ENCODE data around the gene SIGLEC15. TPM values are rescaled to one million over a fixed set of nuclear protein-coding genes. Genes with fewer than 3 reads are reported as not detected.

Gene SIGLEC15
- total RNA-seq, 3 donors from 2014 or later: 0.16 to 0.17 TPM; not detected in 1

DNA sequence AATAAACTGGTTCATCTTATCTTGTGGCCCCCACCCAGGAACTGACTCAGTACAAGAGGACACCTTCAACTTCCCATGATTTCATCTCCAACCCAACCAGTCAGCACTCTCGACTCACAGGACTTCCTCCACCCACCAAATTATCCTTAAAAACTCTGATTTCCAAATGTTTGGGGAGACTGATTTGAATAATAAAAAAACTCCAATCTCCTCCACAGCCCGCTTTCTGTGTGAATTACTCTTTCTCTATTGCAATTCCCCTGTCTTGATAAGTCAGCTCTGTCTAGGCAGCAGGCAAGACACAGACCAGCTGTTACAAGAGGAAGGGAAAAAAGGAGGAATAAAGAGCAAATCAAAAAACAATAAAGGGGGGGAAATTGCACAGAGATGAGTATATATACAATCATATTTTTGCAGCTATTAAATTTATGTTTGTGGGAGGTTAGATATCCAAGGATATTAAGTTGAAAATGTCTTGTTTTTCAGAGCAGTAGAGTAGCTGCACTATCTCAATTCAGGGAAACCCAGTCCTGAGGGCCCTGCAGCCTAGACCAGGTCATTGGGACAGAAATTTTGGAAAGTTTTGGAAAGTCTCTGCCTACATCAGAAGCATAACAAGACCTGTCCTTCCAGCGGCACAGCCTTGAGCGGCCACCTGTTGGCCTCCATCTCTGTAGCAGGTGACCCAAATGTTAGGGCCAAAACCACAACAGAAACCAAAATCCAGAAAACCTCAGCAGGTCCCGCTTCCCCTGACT is 32.8 kb upstream of the SIGLEC15 start:
- no peak for DNase-seq
- H3K4me1 ChIP-seq (ENCODE audit: low read depth): no peaks in the 10 kb centered on the region
- no peak for ATAC-seq
- intact Hi-C loops (cut with DNase I, micrococcal nuclease): no loop called here
- H3K36me3 ChIP-seq (ENCODE audit: low read depth): no peaks in the 10 kb centered on the region
- no peak overlapping the region for H3K4me3 ChIP-seq
- TF ChIP-seq, protein P1, sequence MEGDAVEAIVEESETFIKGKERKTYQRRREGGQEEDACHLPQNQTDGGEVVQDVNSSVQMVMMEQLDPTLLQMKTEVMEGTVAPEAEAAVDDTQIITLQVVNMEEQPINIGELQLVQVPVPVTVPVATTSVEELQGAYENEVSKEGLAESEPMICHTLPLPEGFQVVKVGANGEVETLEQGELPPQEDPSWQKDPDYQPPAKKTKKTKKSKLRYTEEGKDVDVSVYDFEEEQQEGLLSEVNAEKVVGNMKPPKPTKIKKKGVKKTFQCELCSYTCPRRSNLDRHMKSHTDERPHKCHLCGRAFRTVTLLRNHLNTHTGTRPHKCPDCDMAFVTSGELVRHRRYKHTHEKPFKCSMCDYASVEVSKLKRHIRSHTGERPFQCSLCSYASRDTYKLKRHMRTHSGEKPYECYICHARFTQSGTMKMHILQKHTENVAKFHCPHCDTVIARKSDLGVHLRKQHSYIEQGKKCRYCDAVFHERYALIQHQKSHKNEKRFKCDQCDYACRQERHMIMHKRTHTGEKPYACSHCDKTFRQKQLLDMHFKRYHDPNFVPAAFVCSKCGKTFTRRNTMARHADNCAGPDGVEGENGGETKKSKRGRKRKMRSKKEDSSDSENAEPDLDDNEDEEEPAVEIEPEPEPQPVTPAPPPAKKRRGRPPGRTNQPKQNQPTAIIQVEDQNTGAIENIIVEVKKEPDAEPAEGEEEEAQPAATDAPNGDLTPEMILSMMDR (IDR thresholded peaks at IDR 0.05): no peak
- H3K9me3 ChIP-seq: no peaks in the 10 kb centered on the region

DNA sequence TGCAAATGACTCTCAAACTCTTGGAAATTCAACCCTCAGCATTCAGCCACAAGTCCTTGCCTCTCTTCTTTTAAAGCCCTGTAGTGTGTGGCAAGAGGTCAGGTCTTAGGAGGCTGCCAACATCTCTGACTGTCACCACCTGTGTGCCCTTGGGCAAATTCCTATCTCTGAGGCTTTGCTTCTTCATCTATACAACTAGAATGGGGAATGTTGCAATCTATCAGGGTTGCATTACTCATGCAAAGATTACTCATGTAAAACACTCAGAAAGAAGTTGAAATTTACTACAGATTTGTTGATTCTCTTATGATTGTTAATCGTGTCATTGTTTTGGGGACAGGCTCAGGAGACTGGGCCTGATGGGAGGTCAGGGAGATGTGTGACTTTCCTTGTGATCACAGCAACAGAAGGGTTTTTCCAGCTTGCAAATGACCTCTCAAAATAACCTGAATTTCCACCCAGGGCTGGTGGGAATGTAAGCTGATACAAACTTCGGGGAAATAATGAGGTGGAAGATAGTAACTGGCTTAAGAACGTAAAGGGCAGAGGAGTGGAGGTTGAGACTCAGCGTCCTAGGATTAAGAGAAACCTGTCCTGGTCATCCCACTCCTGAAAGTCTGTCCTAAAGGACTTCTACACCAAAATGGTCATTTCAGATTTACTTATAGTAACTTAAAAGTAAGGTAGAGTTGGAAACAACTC is 32.1 kb upstream of the SIGLEC15 start:
- Histone ChIP-seq H3K9me3 (no peaks in the 10 kb centered on the region), H3K4me1 (ENCODE audit: low read depth) (no peaks in the 10 kb centered on the region), H3K36me3 (ENCODE audit: low read depth) (no peaks in the 10 kb centered on the region), H3K4me3 (no peak overlapping the region)
- DNase-seq (no peak), ATAC-seq (no peak)
- TF ChIP-seq, protein P1 (IDR thresholded peaks at IDR 0.05): no peak
- intact Hi-C loops (cut with DNase I, micrococcal nuclease): no loop called here

DNA sequence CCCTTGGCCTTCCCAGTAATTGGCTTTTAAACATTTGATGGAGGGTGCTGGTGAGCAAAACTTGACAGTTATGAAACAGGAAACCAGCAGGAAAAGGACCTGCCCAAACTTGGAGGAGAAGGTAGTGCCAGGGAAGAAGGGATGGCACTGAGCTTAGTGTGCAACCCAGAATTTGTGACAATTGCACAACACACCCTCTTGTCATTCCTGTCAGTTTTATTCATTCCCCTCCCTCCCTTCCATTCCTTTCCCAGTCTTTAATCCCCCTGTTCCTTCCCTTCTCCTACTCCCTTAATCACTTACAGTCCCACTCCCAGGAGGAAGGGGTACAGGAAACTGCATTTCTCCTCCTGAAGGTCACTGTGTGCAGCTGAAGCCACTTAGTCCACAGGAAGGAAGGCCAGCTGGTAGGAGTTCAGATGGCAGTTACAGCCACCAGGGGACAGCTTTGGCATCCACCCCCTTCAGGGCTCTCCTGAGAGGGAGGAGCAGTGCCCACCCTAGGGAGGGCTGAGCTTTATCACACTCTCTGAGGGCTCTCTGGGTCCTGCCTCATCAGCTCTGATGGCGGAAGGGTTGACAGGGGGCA is 24.0 kb upstream of the SIGLEC15 start:
- DNase-seq: no peak
- no peaks in the 10 kb centered on the region for H3K4me1 ChIP-seq (ENCODE audit: low read depth)
- TF ChIP-seq, protein P1 (IDR thresholded peaks at IDR 0.05): no peak
- H3K4me3 ChIP-seq: no peak overlapping the region
- no peaks in the 10 kb centered on the region for H3K9me3 ChIP-seq
- intact Hi-C loops (cut with DNase I, micrococcal nuclease): no loop called here
- ATAC-seq: no peak
- H3K36me3 ChIP-seq (ENCODE audit: low read depth): no peaks in the 10 kb centered on the region

DNA sequence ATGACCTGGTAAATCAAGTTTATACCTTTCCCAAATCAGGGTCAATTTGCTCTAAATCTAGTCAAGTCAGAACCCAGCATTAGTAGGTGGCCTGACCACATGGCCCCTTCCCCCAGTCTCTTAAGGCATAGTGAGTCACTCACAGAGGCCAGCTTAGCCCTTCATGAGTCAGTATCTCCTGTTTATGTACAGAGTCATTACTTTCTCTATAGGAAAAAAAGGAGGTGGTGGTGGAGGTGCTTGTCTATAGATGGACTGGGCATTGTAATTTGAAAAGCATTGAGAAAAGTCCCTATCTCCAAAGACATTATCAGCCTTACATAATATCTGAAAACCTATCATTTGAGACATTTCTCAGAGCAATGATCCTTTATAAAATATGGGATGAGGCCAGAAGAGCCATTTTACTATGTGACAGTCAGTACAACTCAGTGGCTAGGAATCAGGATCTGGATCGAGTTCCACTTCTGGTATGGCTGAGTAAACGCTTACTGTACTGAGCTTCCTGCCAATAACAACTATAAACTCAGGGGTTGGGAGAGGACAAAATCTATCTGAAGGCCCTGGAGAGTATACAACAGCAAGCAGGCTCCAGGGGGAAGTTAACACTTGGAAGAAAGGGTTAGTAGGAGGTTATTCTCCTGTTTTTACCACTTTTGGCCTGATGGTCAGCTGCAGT is 22.5 kb upstream of the SIGLEC15 start:
- H3K36me3 ChIP-seq (ENCODE audit: low read depth): no peaks in the 10 kb centered on the region
- H3K4me1 ChIP-seq (ENCODE audit: low read depth): no peaks in the 10 kb centered on the region
- ATAC-seq (peak; percentile 55), DNase-seq (no peak)
- TF ChIP-seq, protein P1 (IDR thresholded peaks at IDR 0.05): no peak
- H3K9me3 ChIP-seq: no peaks in the 10 kb centered on the region
- H3K4me3 ChIP-seq: no peak overlapping the region
- intact Hi-C loops (cut with DNase I, micrococcal nuclease): no loop called here

DNA sequence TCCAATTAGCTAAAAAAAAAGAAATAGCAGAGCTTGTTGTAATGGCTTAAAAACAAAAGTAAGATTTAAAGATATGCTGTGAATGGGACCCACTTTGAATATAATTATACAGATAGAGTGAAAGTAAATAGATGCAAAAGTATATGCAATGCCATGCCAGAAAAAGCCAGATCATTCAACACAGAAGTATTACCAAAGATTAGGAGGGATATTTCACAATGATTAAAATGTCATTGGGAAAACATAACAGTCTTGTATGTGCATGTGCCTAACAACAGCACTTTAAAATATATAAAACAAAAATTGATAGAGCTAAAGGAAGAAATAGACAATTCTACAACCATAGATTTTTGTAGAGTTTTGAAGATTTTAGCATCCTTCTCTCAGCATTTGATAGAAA is 19.9 kb upstream of the SIGLEC15 start:
- no peaks in the 10 kb centered on the region for H3K36me3 ChIP-seq (ENCODE audit: low read depth)
- H3K9me3 ChIP-seq: no peaks in the 10 kb centered on the region
- intact Hi-C loops (cut with DNase I, micrococcal nuclease): no loop called here
- no peak overlapping the region for H3K4me3 ChIP-seq
- ATAC-seq (no peak), DNase-seq (no peak)
- TF ChIP-seq, protein P1 (IDR thresholded peaks at IDR 0.05): no peak
- H3K4me1 ChIP-seq (ENCODE audit: low read depth): no peaks in the 10 kb centered on the region

Data from mucosa of descending colon (tissue), 3 donors.